ENCODE data around the gene SLC1A7.

SLC1A7 gene

GRCh38 chr1:53116307-53116810 is 26.1 kb downstream of the SLC1A7 start:
- no peak for TF ChIP-seq CREB1 (IDR thresholded peaks at IDR 0.05; ENCODE audit: low read depth)

- no peak for TF ChIP-seq FOXM1 (IDR thresholded peaks at IDR 0.05; ENCODE audit: borderline replicate concordance, low read depth)
- TF ChIP-seq ZBTB7A (IDR thresholded peaks at IDR 0.05; ENCODE audit: low read depth), result no peak
- no peak for TF ChIP-seq YY1 (IDR thresholded peaks at IDR 0.05; ENCODE audit: low read depth)
- TF ChIP-seq CEBPB (IDR thresholded peaks at IDR 0.05), result no peak
- TF ChIP-seq REST (IDR thresholded peaks at IDR 0.05; ENCODE audit: low read depth), result no peak
- TF ChIP-seq TEAD4 (IDR thresholded peaks at IDR 0.05), result no peak
- no peak for TF ChIP-seq TAF1 (IDR thresholded peaks at IDR 0.05; ENCODE audit: low read depth)
- TF ChIP-seq MAX (IDR thresholded peaks at IDR 0.05), result no peak
- no peak for TF ChIP-seq NFIC (IDR thresholded peaks at IDR 0.05)
- TF ChIP-seq EGR1 (IDR thresholded peaks at IDR 0.05), result no peak
- no peak for TF ChIP-seq RAD21 (IDR thresholded peaks at IDR 0.05; ENCODE audit: low read depth)
- no peak for TF ChIP-seq USF1 (IDR thresholded peaks at IDR 0.05)
- TF ChIP-seq CREB1 (IDR thresholded peaks at IDR 0.05; ENCODE audit: low read depth), result no peak
- TF ChIP-seq EP300 (IDR thresholded peaks at IDR 0.05; ENCODE audit: borderline replicate concordance), result no peak
- no peak for TF ChIP-seq TCF12 (IDR thresholded peaks at IDR 0.05; ENCODE audit: low read depth)
Observed at GRCh38 chr1:53115403-53116306, 26.8 kb downstream of the SLC1A7 start.

- no peak for TF ChIP-seq REST (IDR thresholded peaks at IDR 0.05; ENCODE audit: low read depth)
- TF ChIP-seq RAD21 (IDR thresholded peaks at IDR 0.05; ENCODE audit: low read depth), result no peak
- TF ChIP-seq EGR1 (IDR thresholded peaks at IDR 0.05), result no peak
- TF ChIP-seq CEBPB (IDR thresholded peaks at IDR 0.05), result no peak
- TF ChIP-seq MAX (IDR thresholded peaks at IDR 0.05), result no peak
- no peak for TF ChIP-seq TCF12 (IDR thresholded peaks at IDR 0.05; ENCODE audit: low read depth)
- TF ChIP-seq ZBTB7A (IDR thresholded peaks at IDR 0.05; ENCODE audit: low read depth), result no peak
- no peak for TF ChIP-seq TEAD4 (IDR thresholded peaks at IDR 0.05)
- no peak for TF ChIP-seq USF1 (IDR thresholded peaks at IDR 0.05)
- TF ChIP-seq FOXM1 (IDR thresholded peaks at IDR 0.05; ENCODE audit: borderline replicate concordance, low read depth), result no peak
- no peak for TF ChIP-seq EP300 (IDR thresholded peaks at IDR 0.05; ENCODE audit: borderline replicate concordance)
- no peak for TF ChIP-seq YY1 (IDR thresholded peaks at IDR 0.05; ENCODE audit: low read depth)
- TF ChIP-seq TAF1 (IDR thresholded peaks at IDR 0.05; ENCODE audit: low read depth), result no peak
- no peak for TF ChIP-seq NFIC (IDR thresholded peaks at IDR 0.05)
- no peak for TF ChIP-seq CREB1 (IDR thresholded peaks at IDR 0.05; ENCODE audit: low read depth)
Observed at GRCh38 chr1:53114581-53115400, 27.6 kb downstream of the SLC1A7 start.

- TF ChIP-seq EP300 (IDR thresholded peaks at IDR 0.05; ENCODE audit: borderline replicate concordance) (no peak), EGR1 (IDR thresholded peaks at IDR 0.05) (no peak), TCF12 (IDR thresholded peaks at IDR 0.05; ENCODE audit: low read depth) (no peak), ZBTB7A (IDR thresholded peaks at IDR 0.05; ENCODE audit: low read depth) (no peak), TAF1 (IDR thresholded peaks at IDR 0.05; ENCODE audit: low read depth) (no peak), MAX (IDR thresholded peaks at IDR 0.05) (no peak), YY1 (IDR thresholded peaks at IDR 0.05; ENCODE audit: low read depth) (no peak), REST (IDR thresholded peaks at IDR 0.05; ENCODE audit: low read depth) (no peak), NFIC (IDR thresholded peaks at IDR 0.05) (no peak), FOXM1 (IDR thresholded peaks at IDR 0.05; ENCODE audit: borderline replicate concordance, low read depth) (no peak), TEAD4 (IDR thresholded peaks at IDR 0.05) (no peak), CREB1 (IDR thresholded peaks at IDR 0.05; ENCODE audit: low read depth) (no peak), USF1 (IDR thresholded peaks at IDR 0.05) (no peak)
Observed at GRCh38 chr1:53114090-53114489, 28.3 kb downstream of the SLC1A7 start.

Data from Ishikawa (cell line).